ENCODE data around the gene STK38.

DNA sequence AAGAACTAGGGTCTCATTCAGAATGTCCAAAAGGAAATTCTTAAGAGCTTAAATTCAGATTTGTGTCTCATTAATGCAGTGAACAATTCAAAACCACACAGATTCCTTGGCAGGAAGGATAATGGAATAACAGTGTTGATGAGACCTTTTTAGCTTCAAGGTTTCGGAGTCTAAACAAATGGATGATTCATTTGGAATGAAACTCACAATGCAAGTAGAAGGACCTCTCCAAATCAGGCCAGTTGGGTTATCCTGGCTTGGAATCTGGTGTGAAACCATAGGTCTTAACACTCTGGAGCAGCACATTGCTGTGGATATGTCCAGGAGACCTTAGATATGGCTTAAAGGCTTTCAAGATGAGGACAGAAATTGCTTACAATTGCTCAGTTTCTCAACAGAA is 59.6 kb downstream of the STK38 start:
- TF ChIP-seq, protein P1, sequence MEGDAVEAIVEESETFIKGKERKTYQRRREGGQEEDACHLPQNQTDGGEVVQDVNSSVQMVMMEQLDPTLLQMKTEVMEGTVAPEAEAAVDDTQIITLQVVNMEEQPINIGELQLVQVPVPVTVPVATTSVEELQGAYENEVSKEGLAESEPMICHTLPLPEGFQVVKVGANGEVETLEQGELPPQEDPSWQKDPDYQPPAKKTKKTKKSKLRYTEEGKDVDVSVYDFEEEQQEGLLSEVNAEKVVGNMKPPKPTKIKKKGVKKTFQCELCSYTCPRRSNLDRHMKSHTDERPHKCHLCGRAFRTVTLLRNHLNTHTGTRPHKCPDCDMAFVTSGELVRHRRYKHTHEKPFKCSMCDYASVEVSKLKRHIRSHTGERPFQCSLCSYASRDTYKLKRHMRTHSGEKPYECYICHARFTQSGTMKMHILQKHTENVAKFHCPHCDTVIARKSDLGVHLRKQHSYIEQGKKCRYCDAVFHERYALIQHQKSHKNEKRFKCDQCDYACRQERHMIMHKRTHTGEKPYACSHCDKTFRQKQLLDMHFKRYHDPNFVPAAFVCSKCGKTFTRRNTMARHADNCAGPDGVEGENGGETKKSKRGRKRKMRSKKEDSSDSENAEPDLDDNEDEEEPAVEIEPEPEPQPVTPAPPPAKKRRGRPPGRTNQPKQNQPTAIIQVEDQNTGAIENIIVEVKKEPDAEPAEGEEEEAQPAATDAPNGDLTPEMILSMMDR (IDR thresholded peaks at IDR 0.05) = no peak
- no peak for TF ChIP-seq POLR2AphosphoS5 (IDR thresholded peaks at IDR 0.05)
